ENCODE data around the gene SPG11. TPM values are rescaled to one million over a fixed set of nuclear protein-coding genes. Genes with fewer than 3 reads are reported as not detected.

SPG11 gene
- total and polyA plus RNA-seq, 9 of the 15 experiments (the other 6 are each of a cell fraction or from before 2014, with no cell fraction given), result 23.3 to 71.2 (median 45.6) TPM

DNA sequence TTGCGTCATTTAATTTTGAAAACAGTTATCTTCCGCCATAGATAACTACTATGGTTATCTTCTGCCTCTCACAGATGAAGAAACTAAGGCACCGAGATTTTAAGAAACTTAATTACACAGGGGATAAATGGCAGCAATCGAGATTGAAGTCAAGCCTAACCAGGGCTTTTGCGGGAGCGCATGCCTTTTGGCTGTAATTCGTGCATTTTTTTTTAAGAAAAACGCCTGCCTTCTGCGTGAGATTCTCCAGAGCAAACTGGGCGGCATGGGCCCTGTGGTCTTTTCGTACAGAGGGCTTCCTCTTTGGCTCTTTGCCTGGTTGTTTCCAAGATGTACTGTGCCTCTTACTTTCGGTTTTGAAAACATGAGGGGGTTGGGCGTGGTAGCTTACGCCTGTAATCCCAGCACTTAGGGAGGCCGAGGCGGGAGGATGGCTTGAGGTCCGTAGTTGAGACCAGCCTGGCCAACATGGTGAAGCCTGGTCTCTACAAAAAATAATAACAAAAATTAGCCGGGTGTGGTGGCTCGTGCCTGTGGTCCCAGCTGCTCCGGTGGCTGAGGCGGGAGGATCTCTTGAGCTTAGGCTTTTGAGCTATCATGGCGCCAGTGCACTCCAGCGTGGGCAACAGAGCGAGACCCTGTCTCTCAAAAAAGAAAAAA, 49.0 kb upstream of the SPG11 start (continued):
- TF ChIP-seq, protein P1, sequence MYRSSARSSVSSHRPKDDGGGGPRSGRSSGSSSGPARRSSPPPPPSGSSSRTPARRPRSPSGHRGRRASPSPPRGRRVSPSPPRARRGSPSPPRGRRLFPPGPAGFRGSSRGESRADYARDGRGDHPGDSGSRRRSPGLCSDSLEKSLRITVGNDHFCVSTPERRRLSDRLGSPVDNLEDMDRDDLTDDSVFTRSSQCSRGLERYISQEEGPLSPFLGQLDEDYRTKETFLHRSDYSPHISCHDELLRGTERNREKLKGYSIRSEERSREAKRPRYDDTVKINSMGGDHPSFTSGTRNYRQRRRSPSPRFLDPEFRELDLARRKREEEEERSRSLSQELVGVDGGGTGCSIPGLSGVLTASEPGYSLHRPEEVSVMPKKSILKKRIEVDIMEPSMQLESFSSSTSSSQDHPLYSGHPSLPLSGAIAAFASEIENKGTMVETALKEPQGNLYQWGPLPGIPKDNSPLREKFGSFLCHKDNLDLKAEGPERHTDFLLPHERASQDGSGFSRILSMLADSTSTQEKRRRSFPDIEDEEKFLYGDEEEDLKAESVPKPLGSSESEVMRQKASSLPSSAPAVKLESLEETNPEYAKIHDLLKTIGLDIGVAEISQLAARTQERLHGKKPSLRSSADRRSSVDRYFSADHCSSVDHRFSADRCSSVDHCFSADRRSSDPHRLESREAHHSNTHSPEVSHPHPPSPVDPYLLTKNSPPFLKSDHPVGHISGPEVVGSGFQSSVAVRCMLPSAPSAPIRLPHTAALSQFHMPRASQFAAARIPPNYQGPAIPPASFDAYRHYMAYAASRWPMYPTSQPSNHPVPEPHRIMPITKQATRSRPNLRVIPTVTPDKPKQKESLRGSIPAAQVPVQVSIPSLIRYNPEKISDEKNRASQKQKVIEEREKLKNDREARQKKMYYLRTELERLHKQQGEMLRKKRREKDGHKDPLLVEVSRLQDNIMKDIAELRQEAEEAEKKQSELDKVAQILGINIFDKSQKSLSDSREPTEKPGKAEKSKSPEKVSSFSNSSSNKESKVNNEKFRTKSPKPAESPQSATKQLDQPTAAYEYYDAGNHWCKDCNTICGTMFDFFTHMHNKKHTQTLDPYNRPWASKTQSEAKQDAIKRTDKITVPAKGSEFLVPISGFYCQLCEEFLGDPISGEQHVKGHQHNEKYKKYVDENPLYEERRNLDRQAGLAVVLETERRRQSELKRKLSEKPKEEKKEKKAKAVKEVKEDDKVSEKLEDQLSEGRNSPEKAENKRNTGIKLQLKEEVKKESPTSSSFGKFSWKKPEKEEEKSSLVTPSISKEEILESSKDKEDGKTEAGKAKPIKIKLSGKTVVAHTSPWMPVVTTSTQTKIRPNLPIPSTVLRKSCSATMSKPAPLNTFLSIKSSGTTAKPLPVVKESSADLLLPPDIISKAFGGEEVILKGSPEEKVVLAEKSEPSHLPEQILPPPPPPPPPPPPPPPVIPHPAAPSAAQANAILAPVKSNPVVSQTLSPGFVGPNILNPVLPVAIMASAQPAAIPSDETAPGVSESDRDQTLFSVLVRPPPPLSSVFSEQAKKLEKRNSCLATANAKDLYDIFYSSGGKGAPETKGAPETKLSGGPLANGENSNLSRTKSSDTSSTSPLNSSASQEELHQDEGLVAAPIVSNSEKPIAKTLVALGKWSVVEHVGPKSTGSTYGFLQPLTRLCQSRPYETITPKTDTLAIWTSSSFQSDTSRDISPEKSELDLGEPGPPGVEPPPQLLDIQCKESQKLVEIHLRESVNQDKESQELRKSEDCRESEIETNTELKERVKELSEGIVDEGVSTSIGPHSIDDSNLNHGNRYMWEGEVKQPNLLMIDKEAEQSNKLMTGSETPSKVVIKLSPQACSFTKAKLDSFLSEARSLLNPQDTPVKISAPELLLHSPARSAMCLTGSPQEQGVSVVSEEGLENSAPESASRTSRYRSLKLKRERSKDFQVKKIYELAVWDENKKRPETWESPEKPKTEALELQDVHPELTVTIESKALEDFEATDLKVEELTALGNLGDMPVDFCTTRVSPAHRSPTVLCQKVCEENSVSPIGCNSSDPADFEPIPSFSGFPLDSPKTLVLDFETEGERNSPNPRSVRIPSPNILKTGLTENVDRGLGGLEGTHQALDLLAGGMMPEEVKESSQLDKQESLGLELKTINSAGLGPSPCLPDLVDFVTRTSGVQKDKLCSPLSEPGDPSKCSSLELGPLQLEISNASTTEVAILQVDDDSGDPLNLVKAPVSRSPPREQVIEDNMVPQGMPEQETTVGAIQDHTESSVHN (IDR thresholded peaks at IDR 0.05; ENCODE audit: borderline replicate concordance in 1 of 2, low read depth in 1 of 2), result peak in 1 of 2 experiments; percentile 41; a peak in 1 of 4 replicates
- TF ChIP-seq SMARCA5 (IDR thresholded peaks at IDR 0.05), result 0 out of 2 replicates have a peak, but pooled peaks have one; percentile 34
- no peak for TF ChIP-seq JUNB (CRISPR knock-in tag; conservative IDR thresholded peaks at IDR 0.05)
- peak; percentile 37 for TF ChIP-seq RBM25 (IDR thresholded peaks at IDR 0.05; ENCODE audit: low read depth, low read length, severe bottlenecking)
- TF ChIP-seq RUNX1 (IDR thresholded peaks at IDR 0.05; ENCODE audit: low read depth), result no peak
- TF ChIP-seq HDAC2 (IDR thresholded peaks at IDR 0.05), result peak; percentile 38; the same call in 1 of the 2 replicates
- TF ChIP-seq, protein P2, sequence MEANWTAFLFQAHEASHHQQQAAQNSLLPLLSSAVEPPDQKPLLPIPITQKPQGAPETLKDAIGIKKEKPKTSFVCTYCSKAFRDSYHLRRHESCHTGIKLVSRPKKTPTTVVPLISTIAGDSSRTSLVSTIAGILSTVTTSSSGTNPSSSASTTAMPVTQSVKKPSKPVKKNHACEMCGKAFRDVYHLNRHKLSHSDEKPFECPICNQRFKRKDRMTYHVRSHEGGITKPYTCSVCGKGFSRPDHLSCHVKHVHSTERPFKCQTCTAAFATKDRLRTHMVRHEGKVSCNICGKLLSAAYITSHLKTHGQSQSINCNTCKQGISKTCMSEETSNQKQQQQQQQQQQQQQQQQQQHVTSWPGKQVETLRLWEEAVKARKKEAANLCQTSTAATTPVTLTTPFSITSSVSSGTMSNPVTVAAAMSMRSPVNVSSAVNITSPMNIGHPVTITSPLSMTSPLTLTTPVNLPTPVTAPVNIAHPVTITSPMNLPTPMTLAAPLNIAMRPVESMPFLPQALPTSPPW (CRISPR knock-in tag; IDR thresholded peaks at IDR 0.05), result peak; percentile 15; the same call in 1 of the 2 replicates
- no peak for TF ChIP-seq PCBP1 (IDR thresholded peaks at IDR 0.05; ENCODE audit: low read depth, low read length, poor library complexity, severe bottlenecking)
- TF ChIP-seq RBBP5 (IDR thresholded peaks at IDR 0.05; ENCODE audit: borderline replicate concordance, insufficient read depth, low read length, poor library complexity, severe bottlenecking), result peak; percentile 5
- TF ChIP-seq C11orf30 (IDR thresholded peaks at IDR 0.05; ENCODE audit: low read depth), result no peak
- TF ChIP-seq TAF1 (IDR thresholded peaks at IDR 0.05; ENCODE audit: control insufficient read depth, extremely low read depth, insufficient read depth, low read length, severe bottlenecking), result peak; percentile 49
- 0 out of 2 replicates have a peak, but pooled peaks have one; percentile 35 for TF ChIP-seq HLTF (IDR thresholded peaks at IDR 0.05)
- peak; percentile 19 for TF ChIP-seq ZEB2 (IDR thresholded peaks at IDR 0.05)
- peak; percentile 23; the same call in 1 of the 2 replicates for TF ChIP-seq POLR2A (conservative IDR thresholded peaks at IDR 0.05)
- TF ChIP-seq POLR2G (IDR thresholded peaks at IDR 0.05; ENCODE audit: low read depth, low read length), result peak; percentile 53; the same call in 1 of the 2 replicates
- no peak for TF ChIP-seq KAT8 (IDR thresholded peaks at IDR 0.05; ENCODE audit: low read depth)

All from K562 (cell line).